GM12878 (cell line): ENCODE measurements around the gene OR52N1. TPM values are rescaled to one million over a fixed set of nuclear protein-coding genes. Genes with fewer than 3 reads are reported as not detected.

Experiments used
- ATAC-seq: fragments of 200-7000 bp; cut with Tn5 transposase; 3 replicates; pipeline ENCODE4 v1.9.1; 2020; ENCODE audit warnings: mild to moderate bottlenecking, moderate library complexity
- BruUV-seq: library from RNA; stranded (reverse); fragments of 400-500 nt; replicated peaks from 2 replicates; lab custom pipeline; 2021; lab: Mats Ljungman, UMichigan
- CTCF ChIA-PET: fragments of 300-600 bp; sonication (Branson Sonifier 250); formaldehyde crosslinking; extraction: SDS; loops from one replicate; lab custom pipeline; 2021; ENCODE audit warnings: inconsistent platforms; lab: Yijun Ruan, JAX
- POLR2A ChIA-PET: fragments of 350-600 bp; formaldehyde crosslinking; extraction: SDS; loops from one replicate; lab custom pipeline; 2021; ENCODE audit warnings: inconsistent platforms; lab: Charles Lee
- RAD21 ChIA-PET: fragments of 300-600 bp; sonication (Branson Sonifier 250); formaldehyde crosslinking; loops from one replicate; lab custom pipeline; 2023; ENCODE audit warnings: antibody characterized with exemption; ENCODE audit not compliant: unreplicated experiment; lab: Charles Lee
- SMC1A ChIA-PET: fragments of 300-600 bp; sonication (Branson Sonifier 250); formaldehyde crosslinking; loops from one replicate; lab custom pipeline; 2023; ENCODE audit not compliant: unreplicated experiment, uncharacterized antibody; lab: Charles Lee
- DNase-seq: peaks from one replicate; pipeline ENCODE4 v3.0.0-alpha.2; 2011; ENCODE audit warnings: low read depth, low spot score
- FAIRE-seq: peaks from 3 replicates; lab custom pipeline; 2011; peaks lifted over from hg19 to GRCh38; lab: Jason Lieb, UNC
- H2AFZ ChIP-seq: 2 replicates; pipeline ENCODE4 v1.6.0; 2011; ENCODE audit warnings: low read depth, low read length, control low read depth; ENCODE audit not compliant: control insufficient read depth
- H3K27ac ChIP-seq: 2 replicates; pipeline ENCODE4 v1.5.1; 2011; ENCODE audit warnings: control low read depth; ENCODE audit not compliant: control insufficient read depth, insufficient read depth
- H3K27me3 ChIP-seq, 2 experiments: replicated peaks in 1 of 2; 2 replicates each; pipeline versions ENCODE4 v1.6.0 to v1.6.1; 2011; ENCODE audit warnings: low read length in 1 of 2; ENCODE audit not compliant: control insufficient read depth in 2 of 2, insufficient read depth in 2 of 2
- H3K36me3 ChIP-seq, 2 experiments: 2 replicates each; pipeline ENCODE4 v1.5.1; 2011; ENCODE audit warnings: low read length in 1 of 2; ENCODE audit not compliant: control insufficient read depth in 2 of 2, insufficient read depth in 2 of 2
- H3K4me1 ChIP-seq: 2 replicates; pipeline ENCODE4 v1.6.1; 2011; ENCODE audit warnings: mild to moderate bottlenecking, low read length, moderate library complexity, mixed read lengths; ENCODE audit not compliant: control insufficient read depth, insufficient read depth
- H3K4me2 ChIP-seq: 2 replicates; pipeline ENCODE4 v1.6.0; 2011; ENCODE audit warnings: control low read depth; ENCODE audit not compliant: control insufficient read depth, insufficient read depth
- H3K4me3 ChIP-seq: fragments of 200-600 bp; sonication (generic); 2 replicates; pipeline ENCODE4 v1.5.1; 2016
- H3K79me2 ChIP-seq: 2 replicates; pipeline ENCODE4 v1.6.0; 2011; ENCODE audit warnings: low read length; ENCODE audit not compliant: control insufficient read depth, insufficient read depth
- H3K9ac ChIP-seq: 2 replicates; pipeline ENCODE4 v1.8.0; 2011; ENCODE audit warnings: low read length, control low read depth, mixed read lengths; ENCODE audit not compliant: control insufficient read depth, insufficient read depth
- H3K9me3 ChIP-seq: replicated peaks from 3 replicates; pipeline ENCODE4 v1.5.1; 2011; ENCODE audit warnings: mild to moderate bottlenecking, low read length; ENCODE audit not compliant: control insufficient read depth, insufficient read depth
- H4K20me1 ChIP-seq: 2 replicates; pipeline ENCODE4 v1.6.0; 2011; ENCODE audit not compliant: control insufficient read depth, insufficient read depth
- HCFC1 ChIP-seq: fragments of 150-350 bp; IDR thresholded peaks from 2 replicates; pipeline ENCODE4 v1.6.1; 2014; ENCODE audit warnings: low read length
- IRF3 ChIP-seq: fragments of 450-650 bp; IDR thresholded peaks from 2 replicates; pipeline ENCODE4 v1.6.1; 2014; ENCODE audit warnings: mild to moderate bottlenecking
- NKRF ChIP-seq: fragments of 450-650 bp; conservative IDR thresholded peaks from 2 replicates; pipeline ENCODE4 v1.6.1; 2017; ENCODE audit warnings: mild to moderate bottlenecking, moderate library complexity
- WGBS: methylation state at CpG from one replicate; pipeline ENCODE4 v1.1.6; 2016; ENCODE audit warnings: low lambda C conversion rate; ENCODE audit not compliant: insufficient replicate concordance, insufficient coverage; ENCODE audit errors: missing lambda C conversion rate; 5-methylcytosine and 5-hydroxymethylcytosine counted together
- in situ Hi-C: fragments of 300-500 bp; cut with MboI; formaldehyde crosslinking; loops from 9 replicates; pipeline ENCODE4 v1.14.3; 2018; ENCODE audit warnings: mixed read lengths
- intact Hi-C: fragments of 100-400 bp; cut with micrococcal nuclease; formaldehyde crosslinking; loops from one replicate; pipeline ENCODE4 v1.14.2; 2022; ENCODE audit not compliant: unreplicated experiment
- polyA plus RNA-seq, 11 experiments: library from polyadenylated mRNA; depleted of rRNA in 4 of 11; unstranded in 6 of 11; stranded (reverse) in 5 of 11; fragments of >200 nt; fragmentation: Nextera tagmentation in 4 of 11; fragmentation: Illumina TruSeq in 1 of 11; extraction: Ambion mirVana in 4 of 11; extraction: Trizol in 1 of 11; gene quantifications; 1 replicate in 1 of 11; 2 replicates in 10 of 11; pipeline versions ENCODE4 v1.2.1 to v1.2.3, GENCODE V29; 2011 to 2016; ENCODE audit warnings: inconsistent platforms in 2 of 11, missing spikeins in 2 of 11, low read depth in 1 of 11
- total RNA-seq, 4 experiments: library from RNA; depleted of rRNA in 3 of 4; stranded (reverse); fragments of >200 nt in 3 of 4; fragmentation: Illumina TruSeq in 1 of 4; extraction: Trizol in 1 of 4; gene quantifications; 2 replicates each; pipeline versions ENCODE4 v1.2.1 to v1.2.3, GENCODE V29; 2013 to 2021

Gene OR52N1
- total and polyA plus RNA-seq, 10 of the 15 experiments (the other 5 are each of a cell fraction or from before 2014, with no cell fraction given) = 0.04 TPM; not detected in 9

- POLR2A ChIA-PET = no interaction called here
- DNase-seq = no peak
- no TSS peak for BruUV-seq
- TF ChIP-seq IRF3 = no peak
- TF ChIP-seq HCFC1 = no peak
- Histone ChIP-seq H3K4me2 (no peak within 1 kb of the TSS), H3K4me1 (no peaks in the 10 kb centered on the region), H3K27ac (no peak within 1 kb of the TSS), H2AFZ (no peak within 1 kb of the TSS), H3K79me2 (no peaks in the 10 kb centered on the region), H3K9ac (no peak within 1 kb of the TSS), H4K20me1 (no peaks in the 10 kb centered on the region), H3K27me3 (no peaks in the 10 kb centered on the region), H3K4me3 (no peak within 1 kb of the TSS), H3K36me3 (no peaks in the 10 kb centered on the region), H3K9me3 (no peaks in the 10 kb centered on the region)
- CTCF ChIA-PET = no interaction called here
- in situ Hi-C loops = no loop called here
- ATAC-seq = no peak
- intact Hi-C loops = no loop called here
- WGBS = 0% methylated on average over 4 of the region's 4 CpGs
- SMC1A ChIA-PET = no interaction called here
- no peak for FAIRE-seq
- RAD21 ChIA-PET = interaction anchor here (1.1 kb wide), 1 partner anchor 23 kb away, joined by 3 read pairs; a partner anchor contains a TSS
Observed at GRCh38 chr11:5783255-5783654, 7.8 kb downstream of the OR52N1 start, which contains the start of gene OR52N5. TSS of gene OR52N5 (minus strand) at chr11:5783355. CDS start at chr11:5778634, 4,721 bp downstream.

- H2AFZ ChIP-seq = no peak overlapping the region
- intact Hi-C loops (no loop called here), in situ Hi-C loops (no loop called here)
- no peak for TF ChIP-seq NKRF
- TF ChIP-seq, all 136 proteins: peak for 0
- DNase-seq (no peak), FAIRE-seq (no peak), ATAC-seq (no peak)
- H3K4me2 ChIP-seq = no peak overlapping the region
- ChIA-PET SMC1A (interaction anchor here (1.0 kb wide), 1 partner anchor 156 kb away, joined by 3 read pairs; no protein-coding TSS in a partner anchor), CTCF (no interaction called here), POLR2A (no interaction called here), RAD21 (no interaction called here)
- no peak overlapping the region for H3K9ac ChIP-seq
- H4K20me1 ChIP-seq = no peaks in the 10 kb centered on the region
- H3K4me3 ChIP-seq = no peak overlapping the region
- H3K27me3 ChIP-seq = no peaks in the 10 kb centered on the region
- WGBS = 0% methylated on average over 1 of the region's 1 CpG
- H3K79me2 ChIP-seq = no peaks in the 10 kb centered on the region
- H3K36me3 ChIP-seq = no peaks in the 10 kb centered on the region
- no peaks in the 10 kb centered on the region for H3K9me3 ChIP-seq
- no peak overlapping the region for H3K27ac ChIP-seq
- no peaks in the 10 kb centered on the region for H3K4me1 ChIP-seq
- BruUV-seq = no TSS peak
Observed at GRCh38 chr11:5767056-5767455, 24.0 kb downstream of the OR52N1 start.
